HG02970 (cell line): Measurements from ENCODE around the gene SPART.
"Not testable (repeated sequence)": the region's sequence is repeated elsewhere in the genome, so short reads cannot be mapped to it uniquely, and the experiment has no call there.

Source experiments
- ATAC-seq: cut with Tn5 transposase; IDR thresholded peaks from one replicate; pipeline ENCODE4 v1.9.1; 2021; ENCODE audit warnings: mild to moderate bottlenecking, moderate library complexity, moderate number of reproducible peaks; ENCODE audit not compliant: unreplicated experiment, low FRiP score

Gene SPART

GRCh38 chr13:36355632-36356031, 9.4 kb upstream of the SPART start:
- ATAC-seq, result no peak

GRCh38 chr13:36354842-36355623, 8.8 kb upstream of the SPART start:
- ATAC-seq, result no peak

DNA sequence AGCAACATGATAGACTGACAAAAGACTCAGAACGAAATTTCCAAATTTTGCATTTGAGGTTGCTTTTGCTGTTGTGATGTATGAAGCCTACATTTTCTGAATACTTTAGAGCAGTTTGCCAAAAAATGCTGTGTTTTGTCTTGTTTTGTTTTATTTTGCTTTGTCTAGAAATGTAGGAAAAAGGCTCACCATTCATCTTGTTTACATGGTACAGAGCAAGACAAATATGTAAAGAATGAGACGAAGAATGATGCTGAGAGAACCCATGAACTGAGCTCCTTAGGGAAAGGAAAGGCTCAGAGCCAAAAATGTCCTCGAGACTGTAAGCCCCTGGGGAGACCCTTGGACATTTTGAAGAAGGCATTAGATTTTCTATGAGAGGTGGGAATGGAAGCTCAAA, 6.8 kb upstream of the SPART start:
- no peak for ATAC-seq

DNA sequence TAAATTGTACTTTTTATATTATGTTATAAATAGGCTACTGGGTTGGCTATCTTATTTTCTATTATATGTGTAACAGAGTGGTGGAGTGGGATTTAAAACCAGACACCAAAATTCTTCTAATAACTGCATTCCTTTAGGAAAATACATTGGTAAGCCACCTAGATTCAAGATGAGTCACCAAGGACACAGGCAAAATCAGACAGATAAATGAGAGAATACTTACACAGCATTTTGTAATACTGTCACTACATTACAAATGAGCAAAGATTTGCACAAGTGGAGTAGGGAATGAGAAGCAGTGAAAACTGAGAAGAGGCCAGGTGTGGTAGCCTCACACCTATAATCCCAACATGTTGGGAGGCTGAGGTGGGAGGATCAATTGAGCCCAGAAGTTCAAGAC, 6.2 kb upstream of the SPART start:
- no peak for ATAC-seq

- no peak for ATAC-seq
Observed at GRCh38 chr13:36347531-36348210, 1.5 kb upstream of the SPART start.

DNA sequence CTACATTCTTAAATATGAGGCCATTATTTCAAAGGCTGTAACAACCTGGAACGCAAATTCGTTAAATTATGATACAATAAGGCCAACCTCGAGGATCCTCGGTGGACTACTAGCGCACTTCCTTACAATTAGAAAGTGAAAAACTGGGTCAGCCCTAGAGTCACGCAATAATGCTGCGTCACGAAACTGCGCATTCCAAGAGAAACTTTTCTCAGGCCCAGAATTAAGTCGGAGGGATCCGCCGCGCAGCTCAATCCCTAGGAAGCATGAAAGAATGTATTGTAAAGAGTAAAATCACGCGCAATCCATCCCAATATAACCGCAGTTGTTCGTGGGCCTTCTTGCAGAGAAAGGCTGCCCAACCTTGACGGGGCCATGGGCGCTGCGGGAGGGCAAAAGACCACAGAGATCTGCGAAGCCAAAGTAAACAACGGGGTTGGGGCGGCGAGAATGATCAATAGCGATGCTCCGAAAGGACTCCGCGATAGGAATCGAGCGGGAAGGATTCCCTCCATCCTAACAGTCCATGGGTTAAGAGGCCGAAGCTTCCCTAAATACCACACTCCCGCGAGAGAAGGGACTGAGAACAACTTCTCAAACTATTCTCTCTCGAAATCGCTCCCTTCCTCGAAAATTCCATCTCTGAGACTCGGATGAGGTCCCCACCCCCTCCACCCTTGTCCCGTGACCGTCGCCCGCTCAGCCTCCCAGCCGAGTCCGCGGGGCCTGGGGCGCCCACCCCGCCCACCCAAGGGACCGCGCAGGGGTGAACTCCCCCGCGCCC, 564 bp downstream of the SPART start:
- no peak for ATAC-seq

- no peak for ATAC-seq
Observed at GRCh38 chr13:36344886-36345437, 1.2 kb downstream of the SPART start.

DNA sequence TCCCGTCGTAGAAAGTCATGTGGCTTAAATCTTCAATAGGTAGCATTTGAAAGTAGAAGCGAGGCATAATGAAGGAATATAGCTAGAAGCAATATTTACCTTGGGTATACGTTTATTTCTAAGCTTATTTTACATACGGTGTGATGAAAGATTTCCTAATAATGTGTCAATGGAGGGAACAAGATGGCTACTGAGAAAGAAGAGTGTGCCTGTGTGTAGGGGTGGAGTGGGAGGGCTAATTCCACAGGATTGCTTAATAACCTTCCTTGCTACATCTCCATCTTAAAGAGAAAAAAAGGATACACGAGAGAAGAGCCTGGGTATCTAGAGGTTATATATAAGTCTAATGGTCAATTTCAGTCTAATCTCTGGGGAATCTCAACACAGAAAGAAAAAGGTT, 2.0 kb downstream of the SPART start:
- no peak for ATAC-seq

- no peak for ATAC-seq
Observed at GRCh38 chr13:36343766-36344165, 2.4 kb downstream of the SPART start.

- no peak for ATAC-seq
Observed at GRCh38 chr13:36342715-36343114, 3.5 kb downstream of the SPART start.

GRCh38 chr13:36341718-36342117, 4.5 kb downstream of the SPART start:
- no peak for ATAC-seq

GRCh38 chr13:36339600-36340155, 6.5 kb downstream of the SPART start:
- ATAC-seq, result no peak

- ATAC-seq, result no peak
Observed at GRCh38 chr13:36337938-36338641, 8.1 kb downstream of the SPART start.

DNA sequence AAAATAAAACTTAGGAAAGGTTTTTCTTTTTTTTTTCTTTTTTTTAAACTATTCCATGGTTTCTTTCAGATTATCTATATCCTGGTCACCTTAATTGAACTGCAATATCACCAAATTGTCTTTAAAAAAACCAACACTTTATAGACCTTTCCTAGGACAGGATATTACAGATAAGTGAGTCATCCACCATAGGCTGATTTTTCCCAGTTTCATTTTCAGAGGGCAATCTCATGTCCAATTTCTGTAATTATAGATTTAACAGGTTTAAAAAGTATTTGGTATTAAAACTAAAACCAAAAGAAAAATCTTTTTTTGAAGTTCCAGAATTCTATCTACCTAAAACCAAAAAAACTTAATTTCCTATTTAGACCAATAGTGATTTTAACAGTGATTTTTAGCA, 13.2 kb downstream of the SPART start:
- ATAC-seq, result no peak

DNA sequence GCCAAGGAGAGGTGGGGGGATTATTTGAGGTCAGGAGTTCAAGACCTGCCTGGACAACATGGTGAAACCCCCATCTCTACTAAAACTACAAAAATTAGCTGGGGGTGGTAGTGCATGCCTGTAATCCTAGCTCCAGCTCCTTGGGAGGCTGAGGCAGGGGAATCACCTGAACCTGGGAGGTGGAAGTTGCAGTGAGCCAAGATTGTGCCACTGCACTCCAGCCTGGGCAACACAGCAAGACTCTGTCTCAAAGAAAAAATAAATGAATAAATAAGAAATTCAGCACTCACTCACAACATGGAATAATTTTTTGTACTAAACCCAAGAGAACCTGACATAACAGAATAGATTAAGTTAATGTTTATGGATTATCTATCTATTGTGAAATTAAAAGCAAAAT, 13.9 kb downstream of the SPART start:
- not testable (repeated sequence) for ATAC-seq

- ATAC-seq, result no peak
Observed at GRCh38 chr13:36331280-36331679, 14.9 kb downstream of the SPART start.

DNA sequence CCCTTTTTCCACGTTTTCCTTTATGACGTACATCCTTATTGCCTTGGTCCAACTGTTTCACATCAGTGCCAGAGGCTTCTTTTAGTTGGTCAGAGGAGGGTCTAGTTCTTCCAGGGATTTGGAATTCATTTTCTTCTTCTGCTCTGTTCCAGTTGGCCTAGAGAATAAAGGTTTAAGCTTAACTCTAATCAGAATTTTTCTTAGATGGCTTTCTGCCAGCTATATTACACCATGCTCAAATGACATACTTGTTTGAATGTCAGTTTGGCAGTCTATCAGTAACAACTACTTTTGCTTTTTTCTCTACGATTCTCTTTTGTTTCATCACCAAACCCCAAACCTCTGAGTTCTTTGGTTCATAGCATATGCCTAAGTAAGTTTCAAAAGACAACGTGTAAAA, 16.8 kb downstream of the SPART start:
- ATAC-seq, result no peak

DNA sequence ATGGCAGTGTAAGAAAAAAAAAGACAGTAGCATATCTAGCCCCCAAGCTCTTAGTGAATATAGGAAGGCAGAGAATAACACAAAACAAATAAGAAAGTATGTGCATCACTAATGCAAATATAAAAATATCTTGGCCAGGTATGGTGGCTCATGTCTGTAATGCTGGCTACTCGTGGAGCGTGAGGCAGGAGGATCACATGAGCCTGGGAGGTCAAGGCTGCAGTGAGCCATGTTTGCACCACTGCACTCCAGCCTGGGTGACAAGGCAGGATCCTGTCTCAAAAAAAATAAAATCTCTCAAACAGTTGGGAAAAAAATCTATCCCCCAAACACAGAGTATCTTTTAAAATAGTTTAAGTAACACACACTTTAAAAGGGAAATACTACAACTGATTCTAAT, 17.4 kb downstream of the SPART start:
- ATAC-seq, result no peak

DNA sequence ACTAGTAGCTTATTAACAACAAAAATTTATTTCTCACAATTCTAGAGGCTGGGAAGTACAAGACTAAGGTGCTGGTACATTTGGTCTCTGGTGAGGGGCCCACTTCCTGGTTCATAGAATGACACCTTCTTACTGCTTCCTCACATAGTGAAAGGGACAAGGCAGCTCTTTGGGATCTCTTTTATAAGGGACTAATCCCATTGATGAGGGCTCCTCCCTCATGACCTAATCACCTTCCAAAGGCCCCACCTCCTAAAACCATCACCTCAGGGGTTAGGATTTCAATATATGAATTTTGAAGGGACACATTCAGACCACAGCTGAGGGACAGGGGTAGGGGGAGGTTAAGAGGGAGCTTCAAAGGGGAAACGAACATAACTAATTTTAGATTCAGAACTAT, 20.3 kb downstream of the SPART start:
- no peak for ATAC-seq

DNA sequence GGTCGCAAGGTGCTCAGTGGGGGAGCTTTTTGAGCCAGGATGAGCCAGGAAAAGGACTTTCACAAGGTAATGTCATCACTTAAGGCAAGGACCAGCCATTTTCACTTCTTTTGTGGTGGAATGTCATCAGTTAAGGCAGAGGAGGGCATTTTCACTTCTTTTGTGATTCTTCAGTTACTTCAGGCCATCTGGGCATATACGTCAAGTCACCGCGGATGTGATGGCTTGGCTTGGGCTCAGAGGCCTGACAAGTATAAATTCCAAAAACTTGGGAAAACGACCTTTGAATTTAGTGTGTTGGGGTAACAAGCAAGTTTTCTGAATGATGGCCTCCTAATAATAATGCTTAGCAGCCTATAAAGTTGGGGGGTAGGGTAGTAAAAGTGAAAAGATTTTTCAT, 21.3 kb downstream of the SPART start:
- not testable (repeated sequence) for ATAC-seq
